ENCODE measurements around the gene MCC. TPM values are rescaled to one million over a fixed set of nuclear protein-coding genes. Genes with fewer than 3 reads are reported as not detected.

The MCC gene
- total RNA-seq, 1 experiment from 2014 or later: 0.41 TPM

- DNase-seq (ENCODE audit: low read depth, low spot score) (no peak), ATAC-seq (no peak)
- Histone ChIP-seq H3K36me3 (ENCODE audit: control insufficient read depth, insufficient read depth, low read length) (no peaks in the 10 kb centered on the region), H3K27ac (ENCODE audit: low read length) (no peak overlapping the region), H3K4me1 (ENCODE audit: control insufficient read depth, insufficient read depth, low read length) (no peaks in the 10 kb centered on the region), H3K27me3 (ENCODE audit: control insufficient read depth, insufficient read depth, low read length) (no peaks in the 10 kb centered on the region), H3K9me3 (ENCODE audit: control insufficient read depth, insufficient read depth, low read depth, low read length) (no peaks in the 10 kb centered on the region), H3K4me3 (ENCODE audit: low read depth in 2 of 2, low read length in 2 of 2) (no peak overlapping the region)
- intact Hi-C loops (cut with micrococcal nuclease; ENCODE audit: unreplicated experiment) (no loop called here), in situ Hi-C loops (cut with HindIII; ENCODE audit: low pct_unique_long_range_greater_than_20kb, low sequenced_read_pairs) (no loop called here)
- TF ChIP-seq CTCF (IDR thresholded peaks at IDR 0.05): no peak
- no peak for TF ChIP-seq REST (IDR thresholded peaks at IDR 0.05; ENCODE audit: insufficient read depth in 1 of 2, low read depth in 2 of 2, low read length in 1 of 2)
- no peak for TF ChIP-seq SIN3A (IDR thresholded peaks at IDR 0.05; ENCODE audit: borderline replicate concordance, insufficient read depth, low read depth, low read length)
- no peak for TF ChIP-seq TCF7L2 (IDR thresholded peaks at IDR 0.05; ENCODE audit: low read depth, low read length)
- no peak for TF ChIP-seq POLR2AphosphoS5 (IDR thresholded peaks at IDR 0.05; ENCODE audit: low read depth, low read length)
- CTCF ChIA-PET: no interaction called here
- POLR2A ChIA-PET: no interaction called here
- BruUV-seq (replicated peaks): no TSS peak
These were observed 305.5 kb downstream of the MCC start for GRCh38 chr5:113182658-113183344.

GRCh38 chr5:113181853-113182490 lies 306.3 kb downstream of the MCC start:
- Histone ChIP-seq H3K36me3 (ENCODE audit: control insufficient read depth, insufficient read depth, low read length) (no peaks in the 10 kb centered on the region), H3K27me3 (ENCODE audit: control insufficient read depth, insufficient read depth, low read length) (no peaks in the 10 kb centered on the region), H3K4me3 (ENCODE audit: low read depth in 2 of 2, low read length in 2 of 2) (no peak overlapping the region), H3K27ac (ENCODE audit: low read length) (no peak overlapping the region), H3K4me1 (ENCODE audit: control insufficient read depth, insufficient read depth, low read length) (no peaks in the 10 kb centered on the region), H3K9me3 (ENCODE audit: control insufficient read depth, insufficient read depth, low read depth, low read length) (no peaks in the 10 kb centered on the region)
- no peak for DNase-seq (ENCODE audit: low read depth, low spot score)
- TF ChIP-seq CTCF (IDR thresholded peaks at IDR 0.05) (no peak), TCF7L2 (IDR thresholded peaks at IDR 0.05; ENCODE audit: low read depth, low read length) (no peak), SIN3A (IDR thresholded peaks at IDR 0.05; ENCODE audit: borderline replicate concordance, insufficient read depth, low read depth, low read length) (no peak), POLR2AphosphoS5 (IDR thresholded peaks at IDR 0.05; ENCODE audit: low read depth, low read length) (no peak), REST (IDR thresholded peaks at IDR 0.05; ENCODE audit: insufficient read depth in 1 of 2, low read depth in 2 of 2, low read length in 1 of 2) (no peak)
- POLR2A ChIA-PET: no interaction called here
- BruUV-seq (replicated peaks): no TSS peak
- CTCF ChIA-PET: interaction anchor here (0.7 kb wide), 1 partner anchor 428 kb away, joined by 3 read pairs; no protein-coding TSS in a partner anchor
- no peak for ATAC-seq
- intact Hi-C loops (cut with micrococcal nuclease; ENCODE audit: unreplicated experiment) (no loop called here), in situ Hi-C loops (cut with HindIII; ENCODE audit: low pct_unique_long_range_greater_than_20kb, low sequenced_read_pairs) (no loop called here)

All from Panc1 (cell line).